Trophoblast cell (in vitro differentiated cells and primary cell): Measurements from ENCODE around the gene PLA2G4B.

ENCODE experiments used
- DNase-seq, 2 donors: peaks; one replicate each; pipeline ENCODE4 v3.0.0-alpha.2; 2016
- H2AFZ ChIP-seq: 2 replicates; pipeline ENCODE4 v1.6.1; 2013; ENCODE audit warnings: low read length, moderate library complexity, mild to moderate bottlenecking; ENCODE audit not compliant: insufficient read depth, poor library complexity
- H2AK5ac ChIP-seq: 2 replicates; pipeline ENCODE4 v1.6.1; 2013; ENCODE audit warnings: mild to moderate bottlenecking, low read length
- H2BK120ac ChIP-seq: 2 replicates; pipeline ENCODE4 v1.6.1; 2013; ENCODE audit warnings: low read length, mild to moderate bottlenecking, moderate library complexity; ENCODE audit not compliant: insufficient read depth, poor library complexity
- H2BK12ac ChIP-seq: 2 replicates; pipeline ENCODE4 v1.6.1; 2013; ENCODE audit warnings: mild to moderate bottlenecking, low read length, moderate library complexity
- H2BK5ac ChIP-seq: 2 replicates; pipeline ENCODE4 v1.6.1; 2013; ENCODE audit warnings: low read length, low read depth, moderate library complexity, mild to moderate bottlenecking; ENCODE audit not compliant: poor library complexity
- H3K14ac ChIP-seq: 2 replicates; pipeline ENCODE4 v1.6.1; 2013; ENCODE audit warnings: mild to moderate bottlenecking, low read length
- H3K18ac ChIP-seq: 2 replicates; pipeline ENCODE4 v1.6.1; 2013; ENCODE audit warnings: mild to moderate bottlenecking, low read length
- H3K23ac ChIP-seq: 2 replicates; pipeline ENCODE4 v1.6.1; 2013; ENCODE audit warnings: low read length
- H3K27ac ChIP-seq: 2 replicates; pipeline ENCODE4 v1.5.1; 2013; ENCODE audit warnings: low read depth, mild to moderate bottlenecking, inconsistent platforms, low read length, moderate library complexity
- H3K27me3 ChIP-seq: 2 replicates; pipeline ENCODE4 v1.6.1; 2013; ENCODE audit warnings: inconsistent platforms, mild to moderate bottlenecking, low read length, moderate library complexity; ENCODE audit not compliant: insufficient read depth
- H3K36me3 ChIP-seq, 2 experiments: 1 replicate in 1 of 2; 2 replicates in 1 of 2; pipeline ENCODE4 v1.6.1; 2013; ENCODE audit warnings: low read length in 2 of 2, mild to moderate bottlenecking in 2 of 2, moderate library complexity in 1 of 2; ENCODE audit not compliant: insufficient read depth in 2 of 2, control insufficient read depth in 1 of 2
- H3K4ac ChIP-seq: 2 replicates; pipeline ENCODE4 v1.6.1; 2013; ENCODE audit warnings: low read depth, mild to moderate bottlenecking, low read length, moderate library complexity
- H3K4me1 ChIP-seq, 2 experiments: 1 replicate in 1 of 2; 2 replicates in 1 of 2; pipeline ENCODE4 v1.6.1; 2013; ENCODE audit warnings: low read length in 2 of 2, mild to moderate bottlenecking in 2 of 2, moderate library complexity in 1 of 2; ENCODE audit not compliant: insufficient read depth in 2 of 2, control insufficient read depth in 1 of 2
- H3K4me2 ChIP-seq: 2 replicates; pipeline ENCODE4 v1.6.1; 2013; ENCODE audit warnings: inconsistent platforms, mild to moderate bottlenecking, low read length, moderate library complexity
- H3K4me3 ChIP-seq: 2 replicates; pipeline ENCODE4 v1.5.1; 2013; ENCODE audit warnings: mild to moderate bottlenecking, low read depth, low read length, inconsistent platforms
- H3K79me1 ChIP-seq: one replicate; pipeline ENCODE4 v1.6.1; 2013; ENCODE audit warnings: low read length
- H3K79me2 ChIP-seq: 2 replicates; pipeline ENCODE4 v1.6.1; 2013; ENCODE audit warnings: low read length, mild to moderate bottlenecking; ENCODE audit not compliant: control insufficient read depth, insufficient read depth, poor library complexity
- H3K9ac ChIP-seq: 2 replicates; pipeline ENCODE4 v1.6.1; 2013; ENCODE audit warnings: mild to moderate bottlenecking, low read length
- H3K9me3 ChIP-seq: 2 replicates; pipeline ENCODE4 v1.6.1; 2013; ENCODE audit warnings: low read depth, mild to moderate bottlenecking, control low read depth, inconsistent platforms, low read length; ENCODE audit not compliant: insufficient read depth
- H4K12ac ChIP-seq: 2 replicates; pipeline ENCODE4 v1.6.1; 2013; ENCODE audit warnings: low read depth, mild to moderate bottlenecking, low read length, moderate library complexity
- H4K8ac ChIP-seq: 2 replicates; pipeline ENCODE4 v1.6.1; 2013; ENCODE audit warnings: low read depth, mild to moderate bottlenecking, low read length, moderate library complexity
- H4K91ac ChIP-seq: one replicate; pipeline ENCODE4 v1.6.1; 2013; ENCODE audit warnings: low read depth, mild to moderate bottlenecking, low read length, moderate library complexity
- WGBS: extraction: QIAGEN DNeasy Blood & Tissue Kit; methylation state at CpG from one replicate; pipeline ENCODE4 v1.1.7; 2013; ENCODE audit warnings: missing lambda C conversion rate; ENCODE audit not compliant: insufficient read length, insufficient coverage; ENCODE audit errors: extremely low coverage; 5-methylcytosine and 5-hydroxymethylcytosine counted together

The PLA2G4B gene

GRCh38 chr15:41840673-41841072, 2.0 kb downstream of the PLA2G4B start:
- Histone ChIP-seq H3K27me3 (no peaks in the 10 kb centered on the region), H3K9me3 (no peaks in the 10 kb centered on the region), H3K4ac (no peak overlapping the region), H3K36me3 (peaks cover 6 to 7% of the 10 kb centered on the region in 2 experiments), H3K79me1 (no peaks in the 10 kb centered on the region), H4K91ac (no peak overlapping the region), H3K9ac (no peak overlapping the region), H3K79me2 (no peaks in the 10 kb centered on the region), H3K4me1 (no peaks in the 10 kb centered on the region), H2BK120ac (no peak overlapping the region), H3K4me2 (no peak overlapping the region), H3K14ac (no peak overlapping the region), H3K4me3 (no peak overlapping the region), H3K27ac (no peak overlapping the region), H3K18ac (no peak overlapping the region), H4K8ac (no peak overlapping the region), H3K23ac (no peak overlapping the region), H2BK5ac (no peak overlapping the region), H2BK12ac (no peak overlapping the region), H4K12ac (no peak overlapping the region), H2AK5ac (no peak overlapping the region), H2AFZ (no peak overlapping the region)
- peak; percentile 30 to 61 for DNase-seq
- no CpG with 5 or more reads among the region's 15 CpGs for WGBS

GRCh38 chr15:41841131-41841530, 2.5 kb downstream of the PLA2G4B start:
- H3K4me1 ChIP-seq = no peaks in the 10 kb centered on the region
- H4K8ac ChIP-seq = no peak overlapping the region
- no peaks in the 10 kb centered on the region for H3K79me2 ChIP-seq
- H2BK120ac ChIP-seq = no peak overlapping the region
- no peak overlapping the region for H3K9ac ChIP-seq
- no peaks in the 10 kb centered on the region for H3K27me3 ChIP-seq
- H3K14ac ChIP-seq = no peak overlapping the region
- no peak overlapping the region for H2AFZ ChIP-seq
- no peak overlapping the region for H3K18ac ChIP-seq
- H3K27ac ChIP-seq = no peak overlapping the region
- no peak overlapping the region for H4K91ac ChIP-seq
- no peak overlapping the region for H3K4ac ChIP-seq
- H3K4me2 ChIP-seq = no peak overlapping the region
- H2AK5ac ChIP-seq = no peak overlapping the region
- no peak overlapping the region for H3K23ac ChIP-seq
- peaks cover 6 to 7% of the 10 kb centered on the region in 2 experiments for H3K36me3 ChIP-seq
- H3K4me3 ChIP-seq = no peak overlapping the region
- no peak overlapping the region for H2BK12ac ChIP-seq
- WGBS = no CpG with 5 or more reads among the region's 10 CpGs
- H3K9me3 ChIP-seq = no peaks in the 10 kb centered on the region
- no peak overlapping the region for H2BK5ac ChIP-seq
- H3K79me1 ChIP-seq = no peaks in the 10 kb centered on the region
- no peak overlapping the region for H4K12ac ChIP-seq
- no peak for DNase-seq

- H3K9ac ChIP-seq = no peak overlapping the region
- H4K12ac ChIP-seq = no peak overlapping the region
- H3K79me1 ChIP-seq = no peaks in the 10 kb centered on the region
- no peaks in the 10 kb centered on the region for H3K27me3 ChIP-seq
- H3K27ac ChIP-seq = no peak overlapping the region
- no peaks in the 10 kb centered on the region for H3K79me2 ChIP-seq
- H4K91ac ChIP-seq = no peak overlapping the region
- no peak for DNase-seq
- H2AK5ac ChIP-seq = no peak overlapping the region
- no peak overlapping the region for H3K4me2 ChIP-seq
- no peaks in the 10 kb centered on the region for H3K4me1 ChIP-seq
- no peak overlapping the region for H3K4ac ChIP-seq
- no peak overlapping the region for H3K23ac ChIP-seq
- peaks cover 13 to 18% of the 10 kb centered on the region in 2 experiments for H3K36me3 ChIP-seq
- no peaks in the 10 kb centered on the region for H3K9me3 ChIP-seq
- no peak overlapping the region for H2BK12ac ChIP-seq
- no peak overlapping the region for H3K18ac ChIP-seq
- no peak overlapping the region for H2BK120ac ChIP-seq
- no peak overlapping the region for H4K8ac ChIP-seq
- H2AFZ ChIP-seq = no peak overlapping the region
- no peak overlapping the region for H2BK5ac ChIP-seq
- no peak overlapping the region for H3K14ac ChIP-seq
- no CpG with 5 or more reads among the region's 12 CpGs for WGBS
- H3K4me3 ChIP-seq = no peak overlapping the region
These were observed 3.6 kb downstream of the PLA2G4B start for GRCh38 chr15:41842229-41842628.

GRCh38 chr15:41843571-41843970, 4.9 kb downstream of the PLA2G4B start:
- no peak overlapping the region for H2BK120ac ChIP-seq
- no peak overlapping the region for H3K18ac ChIP-seq
- no peak overlapping the region for H4K12ac ChIP-seq
- no peak overlapping the region for H3K9ac ChIP-seq
- no peak overlapping the region for H3K27ac ChIP-seq
- H3K9me3 ChIP-seq = no peaks in the 10 kb centered on the region
- H3K4ac ChIP-seq = no peak overlapping the region
- no peaks in the 10 kb centered on the region for H3K79me1 ChIP-seq
- H2BK12ac ChIP-seq = no peak overlapping the region
- no peak overlapping the region for H4K91ac ChIP-seq
- DNase-seq = no peak
- no peak overlapping the region for H4K8ac ChIP-seq
- H2AK5ac ChIP-seq = no peak overlapping the region
- no peaks in the 10 kb centered on the region for H3K27me3 ChIP-seq
- H3K4me3 ChIP-seq = no peak overlapping the region
- H3K14ac ChIP-seq = no peak overlapping the region
- peaks cover 26 to 27% of the 10 kb centered on the region in 2 experiments for H3K36me3 ChIP-seq
- no peaks in the 10 kb centered on the region for H3K79me2 ChIP-seq
- no peak overlapping the region for H3K4me2 ChIP-seq
- H3K23ac ChIP-seq = no peak overlapping the region
- WGBS = no CpG with 5 or more reads among the region's 10 CpGs
- no peak overlapping the region for H2AFZ ChIP-seq
- H2BK5ac ChIP-seq = no peak overlapping the region
- H3K4me1 ChIP-seq = no peaks in the 10 kb centered on the region
